HG03039 (cell line): Measurements from ENCODE around the gene EDA2R.
A peak's percentile ranks its signal among the peaks of the same experiment; 100 is the strongest.

ENCODE experiments used
- ATAC-seq: cut with Tn5 transposase; IDR thresholded peaks from one replicate; pipeline ENCODE4 v1.9.1; 2021; ENCODE audit warnings: mild to moderate bottlenecking, moderate library complexity; ENCODE audit not compliant: unreplicated experiment

EDA2R gene, protein sequence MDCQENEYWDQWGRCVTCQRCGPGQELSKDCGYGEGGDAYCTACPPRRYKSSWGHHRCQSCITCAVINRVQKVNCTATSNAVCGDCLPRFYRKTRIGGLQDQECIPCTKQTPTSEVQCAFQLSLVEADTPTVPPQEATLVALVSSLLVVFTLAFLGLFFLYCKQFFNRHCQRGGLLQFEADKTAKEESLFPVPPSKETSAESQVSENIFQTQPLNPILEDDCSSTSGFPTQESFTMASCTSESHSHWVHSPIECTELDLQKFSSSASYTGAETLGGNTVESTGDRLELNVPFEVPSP

DNA sequence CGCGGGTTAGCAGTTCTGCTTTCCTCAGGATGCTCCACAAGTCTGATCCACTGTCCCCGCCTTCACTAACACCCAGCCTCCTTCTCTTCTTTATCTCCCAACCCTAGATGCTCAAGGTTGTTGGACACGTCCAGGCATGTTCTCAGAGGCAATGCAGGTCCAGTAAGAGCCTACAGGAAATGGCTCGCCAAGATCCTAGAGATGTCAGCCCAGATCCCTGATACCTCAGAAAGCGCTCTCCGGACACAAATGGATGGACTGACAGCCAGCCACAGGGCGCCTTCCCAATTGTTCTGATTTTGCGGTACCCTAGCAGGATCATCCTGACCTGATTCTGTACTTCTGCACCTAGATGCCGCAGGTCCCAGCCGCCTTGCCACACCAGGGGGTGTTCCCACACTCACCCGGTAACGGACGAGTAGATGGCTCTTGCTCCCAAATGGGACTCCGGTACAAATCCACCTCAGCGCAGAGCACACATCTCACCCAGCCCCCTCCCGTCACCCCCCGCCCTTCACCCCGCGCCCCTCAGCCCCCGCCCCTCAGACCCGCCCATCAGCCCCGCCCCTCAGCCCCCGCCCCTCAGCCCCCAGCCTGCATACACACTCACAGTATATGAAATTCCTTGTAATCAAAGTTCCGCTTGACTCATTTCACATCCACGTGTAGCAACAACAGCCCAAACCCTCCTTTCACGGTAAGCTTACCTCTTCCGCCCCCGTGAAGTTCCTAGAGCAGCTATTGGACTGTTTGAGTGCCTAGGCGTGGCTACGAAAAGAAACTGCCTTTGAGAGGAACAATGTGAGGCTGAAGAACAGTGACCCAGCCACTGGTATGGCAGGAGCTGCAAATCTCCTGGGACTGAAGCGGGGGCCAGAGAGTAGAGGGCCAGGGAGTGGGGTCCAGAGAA, at the start of gene EDA2R:
Gene EDA2R (minus strand): TSS at position 488 of the 910 bp plus-strand sequence. CDS start 23,058 bp downstream, outside the sequence.
- peak; percentile 94 for ATAC-seq

DNA sequence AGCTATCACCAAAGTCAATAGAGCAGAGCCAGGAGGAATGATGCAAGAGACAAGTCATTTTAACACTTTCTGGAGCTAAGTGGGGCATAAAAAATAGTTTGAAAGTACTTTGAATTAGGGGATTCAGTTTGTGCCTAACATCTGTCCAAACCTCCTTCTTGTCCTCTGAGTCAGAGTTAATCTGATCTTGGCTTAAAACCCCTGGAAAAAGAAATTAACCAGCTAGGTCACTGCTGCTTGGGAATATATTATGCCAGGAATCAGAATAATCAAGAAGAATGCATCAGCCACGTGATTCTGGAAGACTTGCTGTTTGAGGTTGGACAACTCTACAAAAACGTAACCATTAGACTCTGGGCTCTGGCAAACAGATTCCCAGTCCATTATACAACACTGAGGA, 45.3 kb upstream of the EDA2R start:
- no peak for ATAC-seq

DNA sequence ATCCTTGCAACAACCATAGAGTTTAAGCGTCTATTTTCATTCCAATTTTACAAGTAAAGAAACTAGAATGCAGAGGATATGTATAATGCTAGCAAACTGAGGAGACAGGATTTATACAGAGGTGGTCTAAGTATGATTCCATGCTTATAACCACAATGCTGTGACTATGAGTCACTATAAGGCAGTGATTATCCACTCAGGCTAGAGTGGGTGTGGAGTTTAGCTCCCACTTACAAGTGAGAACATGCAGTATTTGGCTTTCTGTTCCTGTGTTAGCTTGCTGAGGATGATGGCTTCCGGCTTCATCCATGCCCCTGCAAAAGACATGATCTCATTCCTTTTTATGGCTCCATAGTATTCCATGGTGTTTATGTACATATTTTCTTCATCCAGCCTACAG, 41.6 kb upstream of the EDA2R start:
- no peak for ATAC-seq

GRCh38 chrX:66677430-66677829, 38.6 kb upstream of the EDA2R start:
- no peak for ATAC-seq

DNA sequence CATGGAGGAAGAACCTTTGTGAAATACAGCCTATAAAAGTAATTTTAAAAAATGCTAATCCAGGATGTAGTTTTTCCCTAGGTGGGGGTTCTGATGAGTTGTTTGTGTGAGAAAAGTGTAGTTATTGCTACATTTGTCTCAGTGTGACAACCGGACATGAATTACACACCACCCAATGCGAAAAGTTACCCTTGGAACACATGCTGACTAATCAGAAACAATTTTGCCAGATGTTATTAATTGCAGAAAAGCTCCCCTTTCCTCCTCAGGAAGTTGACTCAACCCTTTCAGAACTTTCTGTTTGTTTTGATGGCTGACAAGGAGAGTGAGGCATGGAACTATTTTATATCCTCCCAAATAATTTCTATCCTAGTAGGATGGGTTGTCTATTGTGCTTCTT, 38.1 kb upstream of the EDA2R start:
- no peak for ATAC-seq

DNA sequence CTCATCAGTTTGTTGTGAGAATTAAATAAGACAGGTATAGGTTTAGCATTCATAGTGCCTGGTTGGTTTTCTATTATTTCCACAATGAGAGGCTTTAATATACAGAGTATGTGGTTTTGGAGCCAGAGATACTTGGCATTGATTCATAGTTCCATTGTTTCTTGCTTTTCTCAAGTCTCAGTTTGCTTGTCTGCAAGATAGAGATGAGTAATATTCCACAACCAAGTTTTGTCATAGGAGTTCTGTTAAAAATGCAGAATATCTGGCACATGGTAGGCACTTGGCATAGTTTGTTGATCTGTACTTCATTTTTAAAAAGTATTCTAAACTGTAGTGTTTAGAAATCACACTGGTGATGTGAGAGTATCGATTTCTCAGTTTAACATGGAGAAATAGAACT, 37.5 kb upstream of the EDA2R start:
- no peak for ATAC-seq

DNA sequence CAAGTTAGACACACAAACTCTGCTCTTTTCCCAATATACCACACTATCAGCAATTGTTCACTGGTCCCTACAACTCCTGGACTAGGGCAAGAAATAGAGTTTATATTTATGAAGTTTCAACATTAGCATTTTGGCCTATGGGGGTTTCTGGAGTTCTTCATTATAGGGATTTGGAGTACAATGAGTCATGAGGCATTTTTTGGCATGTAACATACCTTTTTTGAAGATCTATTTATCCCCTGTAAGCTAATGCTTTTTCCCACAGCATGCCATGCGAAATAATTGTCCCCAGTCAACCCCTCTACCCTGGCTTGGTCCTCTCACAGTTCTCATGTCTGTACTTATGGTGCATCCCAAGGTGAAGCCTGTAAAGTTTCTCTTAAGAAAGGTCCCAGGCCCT, 36.7 kb upstream of the EDA2R start:
- ATAC-seq: no peak

- no peak for ATAC-seq
Measured at GRCh38 chrX:66674506-66674905, 35.6 kb upstream of the EDA2R start.

- no peak for ATAC-seq
Measured at GRCh38 chrX:66672106-66672505, 33.2 kb upstream of the EDA2R start.

DNA sequence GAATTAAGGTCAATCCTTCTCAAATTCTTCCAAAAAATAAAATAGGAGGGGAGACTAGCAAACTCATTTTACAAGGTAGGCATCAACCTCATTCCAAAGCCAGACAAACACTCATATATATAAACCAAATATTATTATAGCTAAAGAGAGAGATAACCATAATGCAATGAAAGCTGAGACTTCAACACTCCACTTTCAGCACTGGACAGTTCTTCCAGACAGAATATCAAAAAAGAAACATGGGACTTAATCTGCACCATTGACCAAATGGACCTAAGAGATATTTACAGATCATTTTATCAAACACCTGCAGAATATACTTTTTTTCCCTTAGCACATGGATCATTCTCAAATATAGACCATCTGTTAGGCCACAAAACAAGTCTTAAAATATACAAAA, 15.5 kb upstream of the EDA2R start:
- ATAC-seq: no peak

GRCh38 chrX:66635360-66635759, 3.5 kb downstream of the EDA2R start:
- no peak for ATAC-seq

GRCh38 chrX:66634272-66634671, 4.6 kb downstream of the EDA2R start:
- no peak for ATAC-seq

- ATAC-seq: no peak
Measured at GRCh38 chrX:66633541-66633940, 5.3 kb downstream of the EDA2R start.

GRCh38 chrX:66632981-66633380, 5.9 kb downstream of the EDA2R start:
- ATAC-seq: no peak

DNA sequence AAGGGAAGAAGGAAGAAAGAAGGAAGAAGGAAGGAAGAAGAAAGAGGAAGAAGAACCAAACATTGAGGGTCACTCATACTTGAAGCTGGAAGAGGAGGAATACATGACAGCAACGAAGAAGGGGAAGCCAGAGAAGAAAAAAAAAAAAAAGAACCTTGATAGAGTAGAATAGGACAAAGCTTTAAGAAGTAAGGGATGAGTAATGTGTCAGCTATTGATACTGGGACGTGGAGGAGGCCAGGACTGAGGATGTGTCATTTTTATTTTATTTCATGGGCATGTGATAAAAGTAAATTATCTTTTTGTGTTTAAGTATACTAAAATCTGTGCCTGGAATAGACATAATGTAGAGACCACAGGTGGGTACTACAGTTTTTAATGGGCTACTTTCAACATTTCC, 6.4 kb downstream of the EDA2R start:
- no peak for ATAC-seq

DNA sequence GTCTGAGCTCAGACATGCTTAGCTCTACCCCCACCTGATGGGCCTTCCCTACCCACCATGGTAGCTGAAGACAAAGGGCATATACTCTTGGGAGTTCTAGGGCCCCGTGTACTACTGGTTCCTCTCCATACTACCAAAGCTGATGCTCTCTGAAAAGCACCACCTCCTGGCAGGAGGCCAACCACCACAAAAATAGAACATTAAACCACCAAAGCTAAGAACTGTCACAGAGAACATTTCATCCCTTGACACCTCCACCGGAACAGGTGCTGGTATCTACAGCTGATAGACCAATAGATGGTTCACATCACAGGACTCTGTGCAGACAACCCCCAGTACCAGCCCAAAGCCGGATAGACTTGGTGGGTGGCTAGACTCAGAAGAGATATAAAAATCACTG, 13.4 kb downstream of the EDA2R start:
- ATAC-seq: no peak

GRCh38 chrX:66622209-66622608, 16.7 kb downstream of the EDA2R start:
- no peak for ATAC-seq

DNA sequence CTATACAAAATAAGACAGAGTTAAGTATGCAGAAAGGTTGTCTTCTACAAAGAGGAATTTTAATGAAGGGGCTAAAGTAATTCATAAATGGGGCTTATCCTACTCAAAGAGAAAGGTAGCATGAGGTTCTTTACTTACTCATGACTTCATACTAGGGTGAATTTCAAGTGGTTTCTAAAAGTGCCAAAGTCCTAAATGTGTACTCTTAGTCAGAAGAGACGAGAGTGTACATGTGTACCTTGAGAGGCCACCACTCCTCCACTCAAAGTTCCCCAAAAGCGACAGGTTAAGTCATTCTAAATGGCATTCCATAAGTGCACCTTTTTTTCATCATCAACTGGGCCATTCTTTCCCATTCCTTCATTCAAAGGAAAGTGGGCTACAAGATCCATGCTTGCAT, 21.9 kb downstream of the EDA2R start:
- no peak for ATAC-seq

DNA sequence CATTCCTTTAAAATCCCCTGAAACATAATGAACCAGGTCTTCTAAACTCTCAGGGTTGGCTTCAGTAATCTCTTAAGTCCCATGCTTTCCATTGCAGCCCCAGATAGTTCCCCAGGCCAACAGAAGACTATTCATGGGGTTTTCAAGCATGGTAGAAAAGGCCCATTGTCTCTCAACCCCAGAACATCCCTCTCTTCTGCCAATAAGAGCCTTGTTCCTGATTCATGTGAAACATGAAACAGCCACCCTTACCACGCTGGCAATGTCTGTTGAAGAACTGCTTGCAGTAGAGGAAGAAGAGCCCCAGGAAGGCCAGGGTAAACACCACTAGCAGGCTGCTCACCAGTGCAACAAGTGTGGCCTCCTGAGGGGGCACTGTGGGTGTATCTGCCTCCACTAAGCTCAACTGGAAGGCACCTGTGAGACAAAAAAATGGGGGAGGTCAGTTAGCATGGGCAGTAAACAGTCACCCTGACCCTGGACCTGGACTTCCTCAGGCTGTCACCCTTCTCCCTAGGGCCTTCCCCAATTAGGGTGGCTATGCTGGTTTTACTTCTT, 36.4 kb downstream of the EDA2R start:
- no peak for ATAC-seq

DNA sequence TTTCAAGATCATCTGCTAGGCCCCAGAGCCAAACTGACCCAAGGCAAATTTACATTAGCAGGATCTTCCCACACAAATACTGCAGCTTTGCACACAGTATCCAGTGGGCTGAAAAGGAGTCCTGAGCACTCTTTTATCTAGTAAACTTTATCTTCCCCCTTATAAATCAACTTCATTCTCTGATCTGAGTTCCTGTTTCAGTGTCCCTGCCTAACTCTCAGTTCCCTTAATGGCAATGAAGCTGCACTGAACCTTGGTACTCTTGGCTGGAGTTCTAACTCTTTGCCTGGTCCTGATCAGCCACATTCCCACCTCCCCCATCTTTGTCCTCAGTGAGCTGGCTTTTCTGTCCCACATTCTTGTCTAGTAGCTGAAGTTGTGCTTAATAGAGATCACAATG, 37.4 kb downstream of the EDA2R start:
- no peak for ATAC-seq

DNA sequence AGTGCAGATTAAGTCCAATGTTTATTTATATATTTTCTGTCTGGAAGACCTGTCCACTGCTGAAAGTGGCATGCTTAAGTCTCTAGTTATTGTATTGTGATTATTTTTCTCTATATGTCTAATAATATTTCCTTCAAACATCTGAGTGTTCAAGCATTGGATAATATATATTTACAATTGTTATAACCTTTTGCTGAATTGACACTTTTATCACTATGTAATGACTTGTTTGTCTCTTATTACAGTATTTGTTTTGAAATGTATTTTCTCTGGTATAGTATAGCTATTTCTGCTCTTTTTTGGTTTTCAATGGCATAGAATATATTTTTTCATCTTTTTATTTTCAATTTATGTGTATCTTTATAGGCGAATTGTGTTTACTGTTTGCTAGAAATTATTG, 59.7 kb downstream of the EDA2R start:
- no peak for ATAC-seq

GRCh38 chrX:66553973-66554372, 84.9 kb downstream of the EDA2R start:
- ATAC-seq: no peak
